Hepatocyte (in vitro differentiated cells): Measurements from ENCODE around the gene CHKA.

Experiments
- CTCF ChIP-seq: fragments of 200-600 bp; sonication (generic); IDR thresholded peaks from 2 replicates; pipeline ENCODE4 v1.5.1; 2016; ENCODE audit warnings: antibody characterized with exemption, mild to moderate bottlenecking; ENCODE audit not compliant: poor library complexity
- EZH2 ChIP-seq: fragments of 200-600 bp; sonication (generic); IDR thresholded peaks from 2 replicates; pipeline ENCODE4 v1.6.1; 2016; ENCODE audit warnings: antibody characterized with exemption, mild to moderate bottlenecking, borderline replicate concordance
- EZH2phosphoT487 ChIP-seq: fragments of 200-600 bp; sonication (generic); IDR thresholded peaks from one replicate; pipeline ENCODE4 v1.6.1; 2018; ENCODE audit warnings: antibody characterized with exemption, mild to moderate bottlenecking, low read depth, moderate library complexity; ENCODE audit not compliant: unreplicated experiment, severe bottlenecking

- TF ChIP-seq CTCF = no peak
- no peak for TF ChIP-seq EZH2phosphoT487
- no peak for TF ChIP-seq EZH2
Measured at GRCh38 chr11:68025047-68025446, 96.1 kb downstream of the CHKA start.
